Right cardiac atrium (tissue), 5 donors: ENCODE data around the gene RUNX1. TPM values are rescaled to one million over a fixed set of nuclear protein-coding genes. Genes with fewer than 3 reads are reported as not detected.

Experiments
- ATAC-seq, 2 donors: fragments of 200-7000 bp; cut with Tn5 transposase; one replicate each; pipeline versions ENCODE4 v1.8.0 to v1.9.1; 2020; ENCODE audit warnings: moderate library complexity in 2 of 2, mild to moderate bottlenecking in 1 of 2
- DNase-seq, 3 donors: peaks; one replicate each; pipeline ENCODE4 v3.0.0-alpha.2; 2020
- H3K27ac ChIP-seq: one replicate; pipeline ENCODE4 v1.5.1; 2013; ENCODE audit warnings: mild to moderate bottlenecking, low read length, control low read depth, moderate library complexity
- H3K27me3 ChIP-seq: one replicate; pipeline ENCODE4 v1.6.1; 2013; ENCODE audit not compliant: control insufficient read depth, insufficient read depth
- H3K4me1 ChIP-seq: one replicate; pipeline ENCODE4 v1.6.1; 2013; ENCODE audit warnings: low read length; ENCODE audit not compliant: control insufficient read depth, insufficient read depth
- H3K4me3 ChIP-seq: one replicate; pipeline ENCODE4 v1.5.1; 2013; ENCODE audit warnings: low read length, control low read depth
- H3K9me3 ChIP-seq: one replicate; pipeline ENCODE4 v1.6.1; 2013; ENCODE audit warnings: low read length; ENCODE audit not compliant: control insufficient read depth
- WGBS: extraction: QIAGEN DNeasy Blood & Tissue Kit; methylation state at CpG from one replicate; pipeline ENCODE4 v1.1.7; 2013; 5-methylcytosine and 5-hydroxymethylcytosine counted together
- intact Hi-C, 4 donors: fragments of 100-400 bp; cut with DNase I; formaldehyde crosslinking; loops; one replicate each; pipeline versions ENCODE4 v1.11.0 to v1.14.0; 2022 to 2023
- polyA plus RNA-seq: library from polyadenylated mRNA; stranded (reverse); fragments of 200-250 nt; gene quantifications from one replicate; pipeline ENCODE4 v1.2.3, GENCODE V29; 2013
- total RNA-seq, 4 donors: library from RNA; stranded (reverse); fragmentation: NEBNext Ultra II Directional; extraction: Animal tissue kit (Norgen Biotek cat#: 25700); gene quantifications; one replicate each; pipeline ENCODE4 v1.2.1, GENCODE V29; 2021
- donor health status: healthy with polysubstance abuse.
- donor health status: DM: no; HTN: yes; CAD: no.
- donor health status: DM: no; HTN: no; CAD: no.
- donor health status: DM: no; HTN: yes; CAD: no; lungs with severe emphysema.
- donor health status: DM: yes; HTN: yes; CAD: no.

RUNX1 gene
- total and polyA plus RNA-seq, 5 donors: 0.81 to 17.6 (median 4.4) TPM

- H3K27me3 ChIP-seq: no peaks in the 10 kb centered on the region
- no peak overlapping the region for H3K27ac ChIP-seq
- 79% methylated on average over 16 of the region's 16 CpGs for WGBS
- ATAC-seq: no peak
- intact Hi-C loops: no loop called here
- H3K9me3 ChIP-seq: no peaks in the 10 kb centered on the region
- DNase-seq: no peak
- H3K4me3 ChIP-seq: no peak overlapping the region
- H3K4me1 ChIP-seq: no peaks in the 10 kb centered on the region
These were observed 231.1 kb downstream of the RUNX1 start for GRCh38 chr21:34817821-34818661.

DNA sequence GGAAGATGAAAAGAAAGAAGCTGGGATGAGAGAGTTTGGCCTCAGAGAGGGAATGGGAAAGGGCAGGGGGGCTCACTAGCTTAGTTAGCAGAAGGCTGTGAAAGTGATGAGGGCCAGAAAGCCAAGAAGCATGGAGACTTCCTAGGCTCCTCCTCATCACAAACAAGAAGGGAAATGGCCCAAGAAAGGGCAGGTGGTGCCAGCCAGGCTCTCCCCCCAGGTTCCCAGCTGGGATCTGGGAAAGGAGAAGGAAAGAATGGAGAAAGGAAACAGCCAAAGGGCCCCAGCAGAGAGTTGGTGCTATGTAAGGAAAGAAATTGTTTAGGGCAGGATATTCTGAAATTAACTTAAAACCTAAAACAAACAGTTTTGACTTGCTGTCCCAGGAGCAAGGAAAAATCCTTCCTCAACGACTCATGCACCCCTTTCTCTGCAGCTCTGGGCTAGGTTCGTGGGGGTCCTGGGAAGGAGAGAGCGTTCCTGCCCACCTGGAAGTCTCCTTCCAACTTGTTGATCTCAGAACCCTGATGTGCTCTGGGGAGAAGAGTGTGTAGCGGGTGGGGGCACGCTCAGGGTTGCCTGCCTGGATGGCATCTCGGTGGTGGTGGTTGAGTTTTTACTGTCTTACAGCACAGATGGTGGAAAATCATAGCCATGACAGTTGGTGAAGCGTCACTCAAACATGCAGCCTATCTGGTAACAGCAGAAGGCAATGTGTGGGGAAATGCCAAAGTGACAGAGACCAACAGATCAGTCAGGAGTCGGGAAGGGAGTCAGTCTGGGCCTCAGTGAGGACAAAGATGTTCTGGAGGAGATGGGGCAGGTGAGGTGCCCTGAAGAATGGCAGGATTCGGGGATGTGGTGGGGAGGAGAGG, 233.0 kb downstream of the RUNX1 start:
- Histone ChIP-seq H3K9me3 (no peaks in the 10 kb centered on the region), H3K27ac (no peak overlapping the region), H3K4me1 (no peaks in the 10 kb centered on the region), H3K27me3 (no peaks in the 10 kb centered on the region), H3K4me3 (no peak overlapping the region)
- intact Hi-C loops: no loop called here
- WGBS: 86% methylated on average over 9 of the region's 9 CpGs
- DNase-seq: no peak
- ATAC-seq: no peak

DNA sequence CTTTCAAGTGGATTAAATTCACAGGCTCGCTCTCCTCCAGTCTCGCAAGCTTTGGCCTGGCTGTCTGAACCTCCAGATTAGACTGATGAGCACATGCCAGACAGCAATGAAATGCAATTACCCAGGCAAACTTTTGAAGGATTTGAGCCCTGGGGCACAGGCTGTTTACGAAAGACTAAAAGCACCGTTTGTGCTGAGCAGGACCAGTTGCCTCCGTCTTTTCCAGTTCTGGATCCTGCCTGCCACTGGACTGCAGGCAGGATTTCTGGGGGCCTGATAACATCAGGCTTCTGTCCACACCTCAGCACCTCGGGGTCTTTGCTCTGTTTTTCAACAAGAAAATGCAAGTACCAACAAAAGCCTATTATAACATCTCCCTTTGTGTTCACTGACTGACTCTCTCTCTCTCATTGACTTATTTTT, 234.6 kb downstream of the RUNX1 start:
- 72% methylated on average over 6 of the region's 6 CpGs for WGBS
- no peaks in the 10 kb centered on the region for H3K27me3 ChIP-seq
- H3K9me3 ChIP-seq: no peaks in the 10 kb centered on the region
- intact Hi-C loops: no loop called here
- no peaks in the 10 kb centered on the region for H3K4me1 ChIP-seq
- H3K27ac ChIP-seq: no peak overlapping the region
- H3K4me3 ChIP-seq: no peak overlapping the region
- ATAC-seq (no peak), DNase-seq (no peak)

DNA sequence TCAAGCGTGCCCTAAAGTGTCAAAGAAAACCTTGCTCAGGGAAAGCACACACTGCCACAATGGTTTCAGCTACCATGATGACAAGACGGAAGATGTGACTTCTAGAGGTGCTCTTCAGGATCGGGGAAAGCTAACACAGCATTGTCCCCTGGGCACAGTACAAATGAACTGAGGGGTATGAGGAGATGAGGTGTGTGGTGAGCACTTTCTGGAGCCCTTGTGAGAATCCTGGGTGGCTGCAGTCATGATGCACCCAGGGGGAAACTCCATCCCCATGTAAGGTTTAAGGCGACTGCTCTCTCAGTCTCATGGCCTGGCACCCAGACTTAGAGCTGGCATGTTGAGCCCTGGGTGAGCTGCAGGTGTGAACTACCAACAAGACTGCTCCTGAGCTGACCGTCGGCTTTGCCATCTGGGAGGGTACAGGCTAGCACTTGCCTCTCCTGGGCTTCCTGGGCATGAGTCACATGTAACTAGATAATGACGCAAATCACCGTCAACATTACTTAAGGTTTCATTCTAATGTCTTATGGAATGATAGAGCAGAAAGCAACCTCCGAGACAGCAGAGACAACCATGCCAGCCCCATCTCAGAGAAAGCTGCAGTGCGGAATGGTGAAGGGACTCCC, 235.7 kb downstream of the RUNX1 start:
- DNase-seq (no peak), ATAC-seq (no peak)
- Histone ChIP-seq H3K4me3 (no peak overlapping the region), H3K4me1 (no peaks in the 10 kb centered on the region), H3K9me3 (no peaks in the 10 kb centered on the region), H3K27me3 (no peaks in the 10 kb centered on the region), H3K27ac (no peak overlapping the region)
- intact Hi-C loops: no loop called here
- 92% methylated on average over 10 of the region's 10 CpGs for WGBS

DNA sequence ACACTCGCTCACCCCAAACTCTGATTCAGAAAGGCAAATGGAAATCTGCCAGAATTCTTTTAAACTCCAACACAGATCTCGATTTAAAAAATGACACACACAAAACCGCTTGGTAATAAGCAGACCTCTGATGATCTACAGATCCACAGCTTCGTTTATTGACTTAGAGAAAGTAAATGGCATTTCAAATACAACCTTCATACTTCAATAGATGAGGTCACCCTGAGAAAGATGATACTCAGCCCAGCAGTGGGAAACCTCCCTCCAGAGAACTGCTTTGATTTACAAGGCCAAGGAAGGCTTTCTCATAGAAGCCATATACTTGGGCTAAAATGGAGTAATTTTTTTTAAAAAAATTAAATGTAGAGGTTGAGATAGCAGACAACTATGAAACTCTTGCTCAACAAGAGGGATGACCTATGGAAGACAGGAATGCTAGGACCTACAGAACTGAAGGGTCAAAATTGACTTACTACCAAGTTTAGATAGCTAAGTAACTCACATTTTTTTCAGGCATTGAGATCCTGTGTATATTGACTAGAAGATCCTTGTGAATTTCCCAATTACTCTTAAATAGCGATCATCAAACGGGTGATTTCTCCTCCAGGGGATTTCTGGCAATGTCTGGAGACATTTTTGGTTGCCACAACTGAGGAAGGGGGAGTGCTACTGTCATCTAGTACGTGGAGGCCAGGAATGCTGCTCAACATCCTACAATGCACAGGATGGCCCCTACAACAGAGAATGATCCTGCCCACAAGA, 236.4 kb downstream of the RUNX1 start:
- ATAC-seq: no peak
- Histone ChIP-seq H3K9me3 (no peaks in the 10 kb centered on the region), H3K4me3 (no peak overlapping the region), H3K27me3 (no peaks in the 10 kb centered on the region), H3K27ac (no peak overlapping the region), H3K4me1 (no peaks in the 10 kb centered on the region)
- 82% methylated on average over 7 of the region's 7 CpGs for WGBS
- intact Hi-C loops: no loop called here
- no peak for DNase-seq

DNA sequence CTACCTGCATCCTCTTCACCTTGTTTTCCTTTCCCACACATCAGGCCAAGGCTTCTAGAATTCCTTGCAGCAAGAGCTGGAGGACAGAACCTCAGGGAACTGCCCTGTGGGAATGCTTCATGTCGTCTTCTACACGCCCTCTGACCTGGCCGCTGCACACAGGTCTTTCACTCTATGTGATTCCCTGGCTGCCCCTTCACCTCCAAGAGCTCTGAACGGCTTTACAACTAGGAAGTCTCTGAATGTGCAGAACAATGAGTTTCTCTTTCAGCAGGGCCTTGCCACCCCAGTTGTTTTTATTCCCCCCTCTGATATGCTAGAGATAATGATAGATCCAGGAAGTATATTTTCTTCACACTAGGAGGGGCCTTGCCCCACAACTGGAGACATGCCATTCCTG, 237.7 kb downstream of the RUNX1 start:
- WGBS: 65% methylated on average over 4 of the region's 4 CpGs
- DNase-seq: no peak
- Histone ChIP-seq H3K27ac (no peak overlapping the region), H3K4me3 (no peak overlapping the region), H3K27me3 (no peaks in the 10 kb centered on the region), H3K9me3 (no peaks in the 10 kb centered on the region), H3K4me1 (no peaks in the 10 kb centered on the region)
- ATAC-seq: no peak
- intact Hi-C loops: no loop called here

DNA sequence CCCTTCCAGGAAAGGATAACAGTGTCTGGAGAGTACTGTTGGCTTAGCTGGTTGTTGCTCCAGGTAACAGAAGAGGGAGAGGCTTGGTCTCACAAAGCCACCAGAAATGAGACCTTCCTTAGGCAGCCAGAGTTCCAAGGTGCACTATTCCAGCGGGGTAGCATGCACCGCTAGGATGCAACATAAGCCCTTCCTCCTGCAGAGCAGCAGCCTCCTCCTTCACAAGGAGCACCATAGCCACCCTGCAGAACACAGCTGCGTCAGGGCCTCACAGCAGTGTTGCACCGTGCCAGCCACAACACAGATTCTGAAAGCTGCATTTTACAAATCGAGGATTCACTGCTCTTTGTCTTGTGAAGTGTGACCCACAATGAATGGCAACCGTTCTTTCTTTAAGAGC, 238.3 kb downstream of the RUNX1 start:
- H3K4me1 ChIP-seq: no peaks in the 10 kb centered on the region
- no peak overlapping the region for H3K27ac ChIP-seq
- no peaks in the 10 kb centered on the region for H3K27me3 ChIP-seq
- DNase-seq: no peak
- ATAC-seq: no peak
- intact Hi-C loops: no loop called here
- 86% methylated on average over 6 of the region's 6 CpGs for WGBS
- no peak overlapping the region for H3K4me3 ChIP-seq
- no peaks in the 10 kb centered on the region for H3K9me3 ChIP-seq

DNA sequence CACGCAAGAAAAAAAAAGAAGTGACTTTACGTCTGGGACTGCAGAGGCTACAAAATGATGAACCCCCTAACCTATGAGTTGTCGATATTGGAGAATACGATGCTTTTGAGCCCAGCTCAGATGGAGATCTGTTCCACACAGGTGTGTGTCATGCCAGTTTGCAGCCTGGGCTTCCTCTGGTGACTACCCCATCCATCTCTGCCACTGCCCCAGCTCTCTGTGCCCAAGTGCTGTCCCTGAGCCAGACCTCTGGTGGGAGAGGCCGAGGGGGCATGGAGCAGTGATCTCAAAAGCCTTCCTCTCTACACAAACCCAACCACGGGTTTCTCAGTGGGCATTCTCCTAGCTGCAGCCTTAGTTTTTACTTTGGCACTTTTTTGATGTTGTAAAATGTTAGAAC, 239.3 kb downstream of the RUNX1 start:
- Histone ChIP-seq H3K4me3 (no peak overlapping the region), H3K4me1 (no peaks in the 10 kb centered on the region), H3K9me3 (no peaks in the 10 kb centered on the region), H3K27ac (no peak overlapping the region), H3K27me3 (no peaks in the 10 kb centered on the region)
- no peak for ATAC-seq
- WGBS: 92% methylated on average over 6 of the region's 6 CpGs
- intact Hi-C loops: no loop called here
- DNase-seq: no peak

GRCh38 chr21:34808569-34809204, 240.4 kb downstream of the RUNX1 start:
- Histone ChIP-seq H3K4me1 (no peaks in the 10 kb centered on the region), H3K27ac (no peak overlapping the region), H3K4me3 (no peak overlapping the region), H3K9me3 (no peaks in the 10 kb centered on the region), H3K27me3 (no peaks in the 10 kb centered on the region)
- no peak for ATAC-seq
- intact Hi-C loops: no loop called here
- WGBS: 61% methylated on average over 7 of the region's 7 CpGs
- DNase-seq: no peak

DNA sequence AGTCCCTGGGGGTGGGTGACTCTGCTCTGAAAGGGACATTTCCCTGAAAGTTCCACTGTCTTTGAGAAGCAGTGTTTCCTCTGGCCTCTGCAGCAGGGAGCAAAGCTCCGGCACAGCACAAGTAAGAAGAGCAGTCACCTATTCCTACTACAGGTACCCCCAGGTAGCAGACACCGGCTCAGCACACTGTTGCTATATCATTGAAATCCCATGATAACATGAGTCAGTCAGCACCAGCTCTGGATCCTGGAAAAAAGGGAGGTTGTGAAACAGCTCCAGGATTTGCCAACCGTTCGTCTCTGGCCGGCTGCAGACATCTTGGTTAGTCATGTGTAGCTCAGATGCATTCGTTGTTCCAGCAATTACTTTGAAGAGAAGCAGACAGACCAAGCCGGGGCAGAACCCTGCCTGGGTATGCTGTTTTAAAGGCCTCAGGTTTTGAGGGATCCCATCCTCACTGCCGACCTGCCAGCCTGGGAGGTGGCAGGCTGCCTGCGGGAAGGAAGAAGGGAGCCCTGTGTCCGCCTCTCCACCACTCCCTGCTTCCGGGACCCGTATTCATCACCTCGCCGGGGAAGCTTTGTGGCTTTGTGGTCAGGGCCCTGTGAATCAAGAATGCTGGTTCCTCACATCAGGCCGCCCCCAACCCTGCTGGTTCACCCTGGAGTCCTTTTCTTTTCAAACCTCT, 241.1 kb downstream of the RUNX1 start:
- H3K4me1 ChIP-seq: no peaks in the 10 kb centered on the region
- DNase-seq (peak in 1 of 3 donors; percentile 50), ATAC-seq (peak; percentile 16 to 56)
- no peak overlapping the region for H3K4me3 ChIP-seq
- 81% methylated on average over 15 of the region's 15 CpGs for WGBS
- intact Hi-C loops: no loop called here
- no peaks in the 10 kb centered on the region for H3K27me3 ChIP-seq
- no peaks in the 10 kb centered on the region for H3K9me3 ChIP-seq
- no peak overlapping the region for H3K27ac ChIP-seq
